GM21717 (cell line): Measurements from ENCODE around the gene PTGIS.

Experiments
- ATAC-seq: cut with Tn5 transposase; IDR thresholded peaks from one replicate; pipeline ENCODE4 v1.9.1; 2021; ENCODE audit warnings: mild to moderate bottlenecking, moderate library complexity; ENCODE audit not compliant: unreplicated experiment

Gene PTGIS

DNA sequence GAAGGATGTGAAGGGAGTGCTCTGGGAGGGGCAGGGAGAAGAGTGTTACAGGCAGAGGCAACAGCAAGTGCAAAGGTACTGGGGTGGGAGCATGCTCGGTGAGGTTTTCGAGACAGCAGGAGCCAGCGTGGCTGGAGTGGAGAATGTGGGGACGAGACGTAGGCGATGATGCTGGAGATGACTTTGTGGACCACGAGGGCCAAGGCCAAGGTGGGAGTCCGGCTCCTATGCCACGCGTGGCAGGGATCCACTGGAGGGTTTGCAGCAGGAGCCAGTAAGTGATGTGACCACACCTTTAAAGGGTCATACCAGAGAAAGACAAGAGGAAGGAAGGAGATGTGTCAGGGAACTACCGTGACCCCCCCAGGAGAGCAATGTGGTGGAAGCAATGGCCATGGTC lies 7.3 kb downstream of the PTGIS start:
- no peak for ATAC-seq

DNA sequence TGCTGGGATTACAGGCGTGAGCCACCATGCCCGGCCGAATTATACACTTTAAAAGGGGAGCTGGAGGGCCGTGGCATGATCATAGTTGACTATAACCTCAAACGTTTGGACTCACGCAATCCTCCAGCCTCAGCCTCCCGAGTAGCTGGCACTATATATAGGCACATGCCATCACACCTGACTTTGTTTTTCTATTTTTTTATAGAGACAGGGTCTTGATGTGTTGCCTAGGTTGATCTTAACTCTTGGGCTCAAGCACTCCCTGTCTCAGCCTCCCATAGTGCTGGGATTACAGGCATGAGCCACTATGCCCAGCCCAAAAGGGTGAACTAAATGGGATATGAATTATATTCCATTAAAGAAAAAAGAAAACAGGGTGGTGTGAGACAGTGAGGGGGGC lies 7.8 kb downstream of the PTGIS start:
- ATAC-seq: no peak

DNA sequence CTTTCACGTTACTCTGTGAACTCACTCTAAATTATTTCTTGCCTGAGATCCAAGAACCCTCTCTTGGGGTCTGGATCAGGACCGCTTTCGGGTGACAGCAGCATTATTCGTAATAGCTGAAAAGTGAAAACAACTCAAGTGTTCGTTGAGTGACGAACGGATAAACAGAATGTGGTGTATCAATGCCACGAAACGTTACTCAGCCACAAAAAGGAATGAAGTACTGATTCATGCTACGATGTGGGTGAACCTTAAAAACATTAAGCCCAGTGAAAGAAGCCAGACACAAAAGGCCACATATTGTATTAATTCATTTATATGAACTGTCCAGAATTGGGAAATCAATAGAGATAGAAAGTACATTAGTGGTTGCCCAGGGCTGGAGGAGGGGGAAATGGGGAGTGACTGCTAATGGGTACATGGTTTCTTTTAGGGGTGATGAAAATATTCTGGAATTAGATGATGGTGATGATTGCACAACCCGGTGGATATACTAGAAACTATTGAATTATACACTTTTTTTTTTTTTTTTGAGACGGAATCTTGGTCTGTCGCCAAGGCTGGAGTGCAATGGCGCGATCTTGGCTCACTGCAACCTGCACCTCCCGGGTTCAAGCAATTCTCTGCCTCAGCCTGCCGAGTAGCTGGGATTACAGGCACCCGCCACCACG lies 8.4 kb downstream of the PTGIS start:
- ATAC-seq: no peak

DNA sequence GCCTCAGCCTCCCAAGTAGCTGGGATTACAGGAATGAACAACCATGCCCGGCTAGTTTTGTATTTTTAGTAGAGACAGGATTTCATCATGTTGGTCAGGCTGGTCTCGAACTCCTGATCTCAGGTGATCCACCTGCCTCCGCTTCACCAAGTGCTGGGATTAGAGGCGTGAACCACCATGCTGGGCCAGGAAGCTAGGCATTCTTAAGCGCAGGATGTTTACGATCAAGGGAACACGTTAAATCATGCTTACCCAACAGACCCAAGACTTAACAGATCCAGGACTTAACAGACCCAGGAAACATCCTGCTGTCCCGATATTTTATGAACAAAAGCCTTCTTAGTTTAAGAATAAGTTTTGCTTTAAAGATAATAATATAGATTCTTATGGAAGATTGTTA lies 9.1 kb downstream of the PTGIS start:
- no peak for ATAC-seq

DNA sequence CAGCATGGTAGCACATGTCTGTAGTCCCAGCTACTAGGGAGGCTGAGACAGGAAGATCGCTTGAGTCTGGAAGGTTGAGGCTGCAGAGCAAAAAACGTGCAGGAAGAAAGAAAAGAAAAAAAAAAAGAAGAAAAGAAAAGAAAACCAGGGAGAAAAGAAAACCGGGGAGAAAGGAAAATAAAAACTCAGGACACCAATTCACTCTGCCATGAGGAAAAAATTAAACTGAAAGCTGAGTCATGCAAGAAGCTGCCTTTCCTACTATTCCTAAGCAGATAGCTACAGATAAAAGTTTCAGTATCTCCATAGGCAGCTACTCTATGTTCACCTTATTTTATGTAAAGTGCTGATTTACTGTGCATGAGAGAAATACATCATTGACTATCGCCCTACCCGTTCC lies 10.5 kb downstream of the PTGIS start:
- no peak for ATAC-seq

DNA sequence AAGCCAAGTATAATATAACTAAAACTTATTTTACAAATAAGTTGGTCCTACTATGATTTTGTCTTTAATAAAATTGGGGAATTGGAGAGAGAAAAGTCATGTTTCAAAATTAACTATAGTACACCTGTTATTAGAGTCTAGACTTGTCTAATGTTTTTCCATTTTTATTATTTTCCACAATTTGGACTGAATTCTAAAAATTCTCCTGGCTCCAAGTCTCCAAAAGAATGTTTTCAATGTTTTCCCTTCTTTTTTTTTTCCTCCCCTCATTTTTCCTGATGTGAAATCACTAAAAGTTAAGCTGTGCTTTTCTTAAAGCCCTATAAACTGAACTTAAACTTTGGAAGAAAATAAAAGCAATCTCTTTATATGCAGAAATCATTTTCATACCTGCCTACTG lies 11.3 kb downstream of the PTGIS start:
- no peak for ATAC-seq

DNA sequence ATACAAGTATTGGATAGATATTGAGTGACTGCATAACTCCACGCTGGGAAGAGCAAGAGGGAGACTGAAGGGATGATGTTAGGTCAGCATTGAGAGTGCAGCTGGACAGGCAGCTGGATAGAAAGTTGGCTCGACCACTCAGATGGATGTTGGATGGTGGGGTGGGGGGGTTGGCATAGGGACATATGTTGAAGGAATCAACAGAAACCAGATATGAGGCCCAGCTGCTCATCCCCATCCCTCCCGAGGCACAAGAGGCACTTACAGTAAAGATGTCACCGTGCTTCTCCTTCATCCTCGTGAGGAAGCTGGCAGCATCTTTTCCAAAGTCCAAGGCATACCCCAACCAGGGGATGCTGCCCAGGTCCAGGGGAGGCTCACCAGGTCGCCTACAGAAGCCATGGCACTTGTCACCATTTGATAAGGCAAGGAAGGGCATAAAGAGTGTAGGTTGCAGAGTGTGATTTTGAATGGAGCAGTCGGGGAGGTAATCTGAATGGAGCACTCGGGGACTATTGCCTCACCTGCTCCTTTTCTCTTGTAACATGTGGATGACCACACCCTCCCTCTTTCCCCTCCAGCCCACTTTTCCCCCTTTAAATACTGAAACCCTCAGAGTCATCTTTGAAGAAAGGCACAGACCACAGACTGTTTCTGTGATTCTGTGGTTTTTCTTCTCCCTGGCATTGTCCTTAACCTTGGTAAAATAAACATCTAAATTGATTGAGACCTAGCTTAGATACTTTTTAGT lies 18.0 kb downstream of the PTGIS start:
- no peak for ATAC-seq

DNA sequence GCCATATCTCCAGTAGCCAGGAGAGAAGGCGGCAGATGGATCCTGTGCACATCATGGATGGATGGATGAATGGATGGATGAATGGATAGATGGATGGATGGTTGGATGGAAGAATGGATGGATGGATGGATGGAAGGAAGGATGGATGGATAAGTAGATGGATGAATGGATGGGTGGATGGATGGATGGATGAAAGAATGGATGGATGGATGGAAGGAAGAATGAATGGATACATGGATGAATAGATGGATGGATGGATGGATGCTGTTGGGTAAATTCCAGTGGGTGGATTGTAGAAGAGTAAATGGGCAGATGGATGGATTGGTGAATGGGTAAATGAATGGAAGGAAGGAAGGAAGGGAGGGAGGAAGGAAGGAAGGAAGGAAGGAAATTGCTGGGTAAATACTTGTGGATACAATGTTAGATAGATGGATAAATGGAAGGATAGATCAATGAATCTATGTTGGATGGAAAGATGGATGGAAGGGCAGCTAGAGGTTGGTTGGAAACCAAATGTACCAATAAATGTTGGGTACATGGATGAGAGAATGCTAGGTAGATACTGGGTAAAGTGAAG lies 19.5 kb downstream of the PTGIS start:
- ATAC-seq: no peak

DNA sequence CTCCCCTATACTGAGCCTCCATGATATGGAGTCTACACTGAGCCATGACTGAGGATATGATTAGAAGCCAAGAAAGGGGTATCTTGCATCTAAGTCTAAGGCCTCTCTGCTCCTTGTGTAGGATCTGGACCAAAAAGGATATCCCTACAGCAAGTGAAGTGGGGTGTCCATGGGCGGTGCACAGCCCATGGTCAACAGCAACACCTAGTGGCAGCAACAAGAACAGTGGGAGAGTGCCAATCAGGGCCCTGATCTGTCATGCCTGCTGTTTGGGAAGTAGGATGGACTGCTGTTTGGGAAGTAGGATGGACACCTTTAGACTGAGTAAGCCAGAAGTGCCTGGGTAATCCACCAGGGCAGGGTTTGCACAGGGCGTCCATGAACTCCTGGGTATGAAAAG lies 22.4 kb downstream of the PTGIS start:
- ATAC-seq: no peak

DNA sequence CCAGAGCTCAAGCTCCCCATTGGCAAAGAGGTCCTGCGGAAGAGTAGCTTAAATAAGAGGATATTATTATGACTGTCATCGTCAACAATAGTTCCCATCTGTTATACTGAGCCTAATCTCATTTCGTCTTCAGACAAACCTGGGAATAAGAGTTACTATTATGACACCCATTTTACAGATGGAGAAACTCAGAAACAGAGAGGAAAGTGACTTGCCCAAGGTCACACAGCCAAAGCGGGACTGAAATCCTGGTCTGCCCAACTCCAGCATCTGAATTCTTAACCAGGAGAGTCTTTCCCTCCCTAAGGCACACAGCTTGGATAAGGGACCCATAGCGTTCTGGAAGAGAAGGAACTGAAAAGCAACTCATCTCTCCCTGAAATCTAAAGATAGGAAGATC lies 23.4 kb downstream of the PTGIS start:
- no peak for ATAC-seq

DNA sequence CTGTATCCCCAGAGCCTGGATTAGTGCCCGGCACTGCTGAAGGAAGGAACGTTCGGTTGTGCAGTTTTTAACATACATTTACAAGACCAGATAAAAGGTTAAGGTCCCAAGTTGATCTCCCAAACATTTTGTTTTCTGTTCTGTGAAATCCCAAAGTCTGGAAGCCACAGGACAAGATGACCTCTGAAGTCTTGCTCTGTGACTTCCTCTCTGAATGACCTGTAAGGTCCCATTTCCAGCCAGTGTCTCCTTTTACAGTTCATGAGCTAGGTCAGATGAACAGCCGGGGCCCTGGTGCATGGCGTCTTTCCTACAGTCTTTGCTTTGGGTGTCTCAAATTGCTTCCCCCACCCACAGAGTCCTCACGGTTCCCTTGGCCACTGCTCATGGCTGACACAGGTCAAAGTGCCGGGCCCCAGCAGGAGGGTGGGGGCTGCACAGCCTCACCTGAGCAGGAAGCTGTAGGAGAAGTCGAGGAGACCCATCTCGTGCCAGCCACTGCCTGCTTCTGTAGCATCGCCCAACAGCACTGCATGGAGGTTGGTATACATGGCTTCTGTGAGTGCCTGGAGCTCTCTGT lies 24.0 kb downstream of the PTGIS start:
- ATAC-seq: no peak

DNA sequence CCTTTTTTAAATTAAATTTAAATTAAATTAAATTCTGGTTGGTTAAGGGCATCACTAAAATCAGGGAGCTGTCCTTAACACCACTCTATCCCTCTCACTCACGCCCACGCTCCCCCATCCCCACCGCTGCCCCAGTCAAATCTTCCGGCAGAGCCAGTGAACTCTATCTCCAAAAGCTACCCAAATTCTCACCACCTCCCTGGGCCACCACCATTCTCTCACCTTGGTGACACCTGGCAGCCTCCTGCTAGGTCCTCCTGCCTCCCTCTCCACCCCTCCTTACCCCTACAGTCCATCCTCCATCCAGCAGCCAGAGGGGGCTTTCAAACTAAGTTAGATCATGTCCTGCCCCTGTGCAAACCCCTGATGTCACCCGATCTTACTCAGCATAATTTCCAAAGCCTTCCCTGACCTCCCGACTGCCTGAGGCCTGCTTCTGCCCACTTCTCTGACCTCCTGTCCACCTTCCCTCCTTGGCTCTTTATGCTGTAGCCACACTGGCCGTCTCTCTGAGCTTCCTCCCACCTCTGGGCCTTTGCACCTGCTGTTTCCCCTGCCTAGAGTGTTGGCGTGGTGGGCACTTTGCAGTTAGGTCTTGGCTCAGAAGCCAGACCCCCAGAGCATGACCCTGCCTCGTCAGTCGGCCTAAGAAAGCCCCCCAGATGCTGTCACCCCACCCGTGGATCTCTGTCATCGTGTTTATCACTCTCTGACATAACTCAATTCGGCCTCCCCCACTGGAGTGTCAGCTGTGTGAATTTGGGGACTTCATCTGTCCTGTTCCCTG lies 24.7 kb downstream of the PTGIS start:
- no peak for ATAC-seq

DNA sequence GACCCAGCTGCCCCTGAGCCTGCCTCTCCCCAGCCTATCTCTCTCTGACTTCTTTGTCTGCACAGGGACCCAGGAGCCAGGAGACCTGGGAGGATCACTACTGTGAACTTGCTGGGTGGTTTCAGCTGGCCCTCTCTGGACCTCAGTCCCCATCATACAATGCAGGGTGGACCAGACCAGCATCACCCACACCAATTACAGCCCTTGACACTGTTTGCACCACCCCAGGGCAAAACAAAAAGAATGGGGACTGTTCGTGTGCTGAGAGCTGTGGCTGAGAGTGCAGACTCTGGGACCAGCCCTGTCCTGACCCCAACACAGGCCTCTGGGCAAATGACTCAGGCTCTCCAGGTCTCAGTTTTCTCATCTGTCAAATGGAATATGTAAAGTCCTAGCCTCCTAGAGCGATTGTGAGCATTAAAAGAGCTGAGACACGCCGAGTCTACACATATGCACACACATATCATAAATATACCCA lies 25.4 kb downstream of the PTGIS start:
- ATAC-seq: no peak

DNA sequence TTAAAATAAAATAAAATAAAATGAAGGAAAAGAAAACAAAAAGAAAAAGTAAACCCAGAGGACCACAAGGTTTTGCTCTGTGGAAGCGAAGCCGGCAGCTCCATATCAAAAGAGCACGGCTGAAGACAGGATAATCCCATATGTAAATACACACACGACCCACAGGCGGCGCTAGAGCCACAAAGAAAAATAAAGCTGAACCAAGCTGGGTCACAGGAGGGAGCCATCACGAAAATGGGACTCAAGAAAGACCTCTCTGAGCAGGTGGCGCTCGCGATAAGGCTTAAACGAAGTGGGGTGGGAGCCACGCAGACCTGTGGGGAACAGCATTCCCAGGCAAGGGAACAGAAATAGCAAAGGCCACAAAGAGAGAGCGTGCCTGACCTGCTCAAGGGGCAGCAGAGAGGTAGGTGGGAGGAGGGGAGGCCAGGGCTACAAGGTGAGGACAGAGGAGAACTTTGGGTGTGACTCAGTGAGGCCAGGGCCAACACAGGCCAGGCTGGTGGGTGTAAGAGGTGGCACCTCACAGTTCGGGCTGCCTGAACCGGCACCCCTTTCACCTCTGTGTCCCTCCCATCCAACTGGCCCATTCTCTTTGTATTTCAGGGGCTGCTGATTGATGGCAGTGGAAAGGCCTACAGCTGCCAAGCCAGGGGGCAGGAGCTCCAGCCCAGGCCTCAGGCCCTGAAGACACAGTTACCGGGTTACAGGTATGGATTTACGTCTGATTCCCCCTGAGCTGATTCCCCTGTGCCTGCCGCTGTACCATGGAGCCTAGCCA lies 26.0 kb downstream of the PTGIS start:
- ATAC-seq: no peak

DNA sequence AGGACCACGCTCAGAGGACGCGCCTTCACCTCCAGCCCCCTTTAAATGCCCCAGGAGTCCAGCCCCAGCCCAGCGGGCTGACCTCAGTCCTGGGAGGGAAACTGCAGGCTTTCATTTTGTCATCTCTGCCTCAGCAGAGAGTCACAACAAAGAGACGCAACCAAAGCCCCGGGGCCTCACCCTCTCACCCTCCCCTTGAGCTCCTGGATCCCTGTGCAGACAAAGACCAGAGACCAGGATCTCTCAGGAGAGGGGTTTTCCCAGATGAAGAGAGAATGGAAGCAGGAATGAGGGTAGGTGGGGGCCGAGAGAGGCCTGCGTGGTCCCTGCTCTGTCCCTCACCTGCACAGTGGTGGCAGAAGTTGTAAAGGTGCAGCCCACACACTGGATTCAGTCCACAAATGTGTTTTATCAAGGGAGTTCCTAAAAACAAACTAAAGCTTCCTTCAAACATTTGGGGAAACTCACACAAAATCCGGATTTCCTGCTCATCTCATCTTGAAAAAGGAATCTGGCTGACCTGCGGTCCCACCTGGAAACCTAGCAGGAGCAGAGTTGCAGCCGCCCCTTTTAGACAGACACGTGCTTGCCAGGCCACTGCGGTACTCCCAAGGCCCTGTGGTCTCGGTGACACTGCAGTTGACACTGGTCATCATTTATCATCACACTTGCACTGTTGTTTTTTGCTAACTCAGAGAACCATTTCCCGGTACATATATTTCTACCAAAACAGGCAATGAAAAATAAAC lies 27.1 kb downstream of the PTGIS start:
- no peak for ATAC-seq

DNA sequence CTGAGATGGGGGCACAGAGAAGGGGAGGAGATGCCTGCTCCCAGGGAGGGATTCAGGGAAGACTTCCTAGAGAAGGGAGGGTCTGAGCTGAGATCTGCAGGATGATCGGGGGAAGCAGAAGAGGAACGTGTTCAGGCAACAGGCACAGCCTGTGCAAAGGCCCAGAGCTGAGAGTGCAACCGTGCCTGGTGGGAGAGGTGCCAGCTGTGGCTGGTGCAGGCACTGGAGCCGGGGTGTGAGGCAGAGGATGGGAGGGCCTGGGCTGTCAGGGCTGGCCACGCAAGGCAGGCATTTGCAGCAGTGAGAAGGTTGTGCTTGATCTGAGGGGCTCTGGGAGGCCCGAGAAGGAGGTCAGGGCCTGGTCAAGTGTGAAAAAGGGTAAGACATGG lies 27.7 kb downstream of the PTGIS start:
- no peak for ATAC-seq

DNA sequence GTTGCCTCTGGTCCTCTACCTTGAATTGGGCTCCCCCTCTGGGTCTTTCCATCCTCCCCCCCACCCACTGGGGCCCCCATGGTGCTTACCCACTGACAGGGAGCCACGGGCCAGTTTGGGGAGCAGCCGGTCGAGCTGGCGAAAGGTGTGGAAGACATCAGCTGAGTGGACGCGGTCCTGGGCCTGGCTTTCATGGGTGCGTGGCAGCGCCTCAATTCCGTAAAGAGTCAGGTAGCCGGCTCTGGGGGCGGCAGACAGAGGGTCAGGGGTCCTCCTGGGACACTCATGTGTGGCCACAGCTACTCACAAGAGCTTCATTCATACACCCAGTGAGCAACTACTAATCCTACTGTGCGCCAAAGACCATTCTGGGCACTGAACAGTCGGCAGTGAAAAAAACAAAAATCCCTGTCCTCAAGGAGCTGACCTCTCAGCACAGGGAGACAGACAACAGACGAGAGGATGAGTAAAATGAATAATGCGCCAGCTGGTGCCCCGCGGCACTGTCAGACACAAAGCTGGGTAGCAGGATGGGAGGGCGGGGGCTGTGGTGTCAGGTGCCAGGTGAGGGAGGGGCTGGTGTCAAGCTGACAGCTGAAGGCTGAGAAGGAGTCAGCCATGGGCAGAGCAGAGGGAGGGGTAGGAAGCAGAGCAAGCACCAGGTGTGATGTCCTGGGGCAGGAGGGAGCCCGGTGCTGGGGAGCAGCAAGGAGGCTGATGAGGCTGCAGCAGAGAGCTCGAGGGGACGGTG lies 28.3 kb downstream of the PTGIS start:
- ATAC-seq: no peak

DNA sequence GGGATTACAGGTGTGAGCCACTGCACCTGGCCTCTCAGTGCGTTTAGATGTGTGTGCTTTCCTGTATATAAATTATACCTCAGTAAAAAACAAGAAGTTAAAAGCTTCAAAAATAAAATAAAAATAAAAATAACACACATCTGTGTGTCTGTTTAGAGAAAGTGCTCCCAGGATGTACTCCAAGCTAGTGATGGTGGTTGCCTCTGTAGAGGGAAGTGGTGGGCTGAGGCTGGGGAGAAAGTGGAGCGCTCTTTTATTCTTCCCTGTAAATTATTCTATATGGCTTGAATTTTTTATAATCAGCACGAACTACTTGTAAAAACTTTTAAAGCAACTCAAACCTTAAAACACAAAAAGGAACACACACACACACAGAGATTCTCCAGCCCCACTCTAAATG lies 29.0 kb downstream of the PTGIS start:
- ATAC-seq: no peak

DNA sequence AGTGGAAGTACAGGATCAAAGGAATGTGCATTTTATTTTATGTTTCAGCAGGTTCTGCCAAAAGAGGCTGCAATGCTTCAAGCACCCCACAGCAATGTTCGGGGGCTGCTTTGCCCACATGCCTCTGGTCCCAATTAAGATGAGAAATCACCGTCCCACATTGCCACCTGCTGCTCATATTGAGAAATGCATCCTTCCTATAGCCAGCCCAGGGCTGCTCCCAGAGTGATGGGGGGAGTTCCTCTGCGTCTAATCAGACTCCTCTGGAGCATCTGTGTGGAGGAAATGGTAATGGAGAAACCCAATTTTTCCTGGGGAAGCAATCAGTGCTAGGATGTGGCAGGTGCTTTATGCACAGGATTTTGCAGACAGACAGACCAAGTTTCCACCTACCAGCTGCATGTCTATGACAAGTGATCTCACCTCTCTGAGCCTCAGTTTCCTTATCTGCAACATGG lies 33.7 kb downstream of the PTGIS start:
- ATAC-seq: no peak
